HG03060 (cell line): ENCODE data around the gene COPS7B.

ENCODE experiments used
- ATAC-seq: cut with Tn5 transposase; IDR thresholded peaks from one replicate; pipeline ENCODE4 v1.9.1; 2021; ENCODE audit warnings: low read depth, moderate number of reproducible peaks; ENCODE audit not compliant: unreplicated experiment

COPS7B gene

DNA sequence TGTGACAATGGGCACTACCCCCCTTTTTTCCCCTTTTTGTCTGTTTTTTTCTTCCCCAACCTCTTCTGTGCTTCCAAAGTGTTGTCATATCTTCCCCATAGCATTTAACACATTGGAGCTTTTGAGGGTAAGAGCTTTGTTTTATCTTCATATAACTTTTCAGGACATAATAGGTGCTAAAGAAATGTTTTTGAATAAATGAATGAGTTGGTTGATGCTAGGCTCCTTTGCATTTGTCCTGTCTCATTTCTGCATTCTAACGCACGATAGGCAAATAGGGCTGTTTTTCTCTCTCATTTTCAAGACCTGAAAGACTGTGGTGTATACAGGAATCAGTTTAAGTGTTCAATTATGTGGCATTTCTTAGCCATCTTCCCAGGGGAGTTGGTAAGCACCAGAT lies 832 bp upstream of the COPS7B start:
- ATAC-seq = no peak

DNA sequence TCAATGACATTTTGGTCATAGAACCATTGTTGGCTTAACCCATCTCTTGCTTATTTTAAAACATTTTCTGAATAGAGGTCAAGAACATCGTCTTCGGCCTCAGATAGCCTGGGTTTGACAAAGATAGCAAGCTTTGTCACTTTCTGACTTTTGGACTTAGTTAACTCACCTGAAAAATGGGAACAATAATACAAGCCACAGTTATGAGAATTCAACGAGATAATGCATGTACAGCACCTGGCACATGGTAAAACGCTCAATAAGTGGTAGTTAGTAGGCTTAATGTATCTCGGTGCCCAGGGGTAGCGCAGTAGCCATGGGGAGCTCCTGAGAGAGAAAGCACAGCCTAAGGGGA lies 446 bp upstream of the COPS7B start:
- no peak for ATAC-seq

DNA sequence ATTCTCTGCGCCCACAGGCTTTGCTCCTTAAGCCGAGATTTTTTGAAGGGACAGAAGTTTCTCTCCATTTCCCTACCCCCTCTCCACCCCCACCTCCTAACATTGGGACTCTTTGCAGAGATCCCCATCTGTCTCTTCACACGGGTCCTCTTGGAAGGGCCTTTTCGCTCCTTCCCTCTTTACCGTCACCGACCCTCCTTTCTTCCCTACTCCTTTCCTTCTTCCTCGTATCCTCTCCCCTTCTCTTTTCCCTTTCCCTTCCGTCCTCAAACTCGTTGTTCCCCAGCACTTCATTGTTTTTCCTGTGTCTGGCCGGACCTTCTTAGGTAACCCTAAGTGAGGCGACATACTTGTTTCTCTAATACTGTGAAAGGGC lies 660 bp downstream of the COPS7B start:
- ATAC-seq = no peak

DNA sequence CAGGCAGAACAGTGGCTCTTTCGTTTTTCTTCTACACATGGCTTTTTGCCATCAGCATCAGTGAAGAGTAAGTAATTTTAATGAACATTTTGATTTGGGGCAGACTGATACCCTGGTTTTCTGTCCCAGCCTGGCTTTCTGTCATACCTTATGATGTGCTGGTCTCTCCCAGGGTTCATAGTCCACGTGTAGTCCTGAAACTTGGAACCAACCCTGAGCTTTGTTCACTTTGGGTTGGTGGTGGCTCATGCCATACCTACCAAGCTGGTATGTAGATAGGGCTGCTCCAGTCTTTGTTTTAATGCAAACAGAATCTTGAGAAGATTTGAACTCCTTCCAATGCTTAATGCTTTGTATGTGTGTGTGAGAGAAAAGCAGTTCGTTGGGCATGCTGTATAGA lies 4.9 kb downstream of the COPS7B start:
- ATAC-seq = no peak

DNA sequence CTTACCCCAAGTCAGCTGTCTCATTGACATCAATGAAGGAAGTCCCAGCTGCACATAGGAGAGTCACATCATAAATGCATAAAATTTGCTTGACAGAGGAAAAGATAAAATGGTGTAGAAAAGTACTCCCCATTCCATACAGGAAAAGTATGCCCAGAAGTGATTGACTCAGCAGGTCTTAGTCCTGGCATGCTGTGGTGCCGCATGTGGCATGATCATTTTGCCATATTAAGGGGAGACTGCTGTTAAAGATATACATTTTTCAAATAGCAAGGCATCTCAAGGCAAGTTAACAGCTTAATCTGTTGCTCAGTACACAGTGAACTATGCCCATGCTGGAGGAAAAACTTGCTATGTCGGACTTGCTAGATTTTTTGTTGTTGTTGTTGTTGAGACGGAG lies 8.1 kb downstream of the COPS7B start:
- ATAC-seq = no peak

DNA sequence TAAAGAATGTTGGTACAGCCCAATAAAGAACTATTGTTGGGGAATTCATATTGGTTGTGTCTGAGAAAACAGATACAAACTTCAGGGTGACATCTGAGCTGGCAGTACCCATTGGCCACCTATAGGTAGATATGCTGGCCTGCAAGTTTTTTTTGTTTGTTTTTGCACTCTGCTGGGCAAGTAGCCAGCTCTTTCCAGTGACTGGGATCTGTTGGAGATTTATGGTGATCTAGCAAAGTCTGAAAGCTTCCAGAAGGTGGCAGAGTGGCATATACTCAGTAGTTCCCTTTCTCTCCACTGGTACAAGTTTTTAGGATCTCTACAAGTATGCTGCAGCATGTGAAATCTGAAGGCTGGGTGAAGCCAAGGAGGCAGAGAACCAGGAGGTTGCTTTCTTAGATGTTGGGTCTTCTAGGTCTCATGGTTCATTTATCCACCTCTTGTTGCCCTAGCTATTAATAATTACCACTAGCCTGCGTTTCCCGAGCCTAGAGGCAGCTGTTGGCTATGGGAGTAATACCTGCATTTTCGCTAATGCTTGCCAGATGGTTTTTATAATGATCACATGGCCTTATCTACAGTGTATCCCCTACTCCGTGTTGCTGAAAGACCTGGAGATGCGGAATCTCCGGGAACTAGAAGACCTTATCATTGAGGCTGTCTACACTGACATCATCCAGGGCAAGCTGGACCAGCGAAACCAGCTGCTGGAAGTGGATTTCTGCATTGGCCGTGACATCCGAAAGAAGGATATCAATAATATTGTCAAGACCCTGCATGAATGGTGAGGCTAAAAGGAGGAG lies 9.5 kb downstream of the COPS7B start:
- no peak for ATAC-seq

DNA sequence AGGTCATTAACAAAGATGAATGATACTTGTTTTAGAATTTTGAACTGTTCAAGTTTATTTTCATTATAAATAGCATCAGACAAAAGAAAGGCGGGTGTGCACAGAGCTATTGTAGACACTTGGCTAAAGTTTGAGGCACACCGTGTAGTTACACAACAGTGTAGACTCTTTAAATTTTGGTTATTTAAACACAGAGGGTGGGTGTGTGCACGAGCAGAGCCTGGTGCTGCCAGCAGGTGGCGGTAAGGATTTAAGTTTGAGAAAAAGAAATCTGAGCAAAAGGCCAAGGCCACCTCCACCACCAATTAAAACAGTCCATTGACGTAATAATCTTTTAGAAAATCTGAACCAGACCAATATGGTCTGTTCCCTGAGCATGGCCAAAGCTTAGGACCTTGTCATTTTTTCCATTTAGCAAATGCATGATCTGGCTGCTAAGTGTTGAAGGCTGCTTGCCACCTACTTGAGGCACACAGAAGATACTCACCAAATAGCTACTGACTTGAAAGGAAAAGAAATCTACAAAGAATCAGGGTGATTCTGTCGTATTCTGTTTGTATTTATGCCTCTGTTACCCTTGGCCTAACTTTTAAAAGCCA lies 14.3 kb downstream of the COPS7B start:
- ATAC-seq = no peak

DNA sequence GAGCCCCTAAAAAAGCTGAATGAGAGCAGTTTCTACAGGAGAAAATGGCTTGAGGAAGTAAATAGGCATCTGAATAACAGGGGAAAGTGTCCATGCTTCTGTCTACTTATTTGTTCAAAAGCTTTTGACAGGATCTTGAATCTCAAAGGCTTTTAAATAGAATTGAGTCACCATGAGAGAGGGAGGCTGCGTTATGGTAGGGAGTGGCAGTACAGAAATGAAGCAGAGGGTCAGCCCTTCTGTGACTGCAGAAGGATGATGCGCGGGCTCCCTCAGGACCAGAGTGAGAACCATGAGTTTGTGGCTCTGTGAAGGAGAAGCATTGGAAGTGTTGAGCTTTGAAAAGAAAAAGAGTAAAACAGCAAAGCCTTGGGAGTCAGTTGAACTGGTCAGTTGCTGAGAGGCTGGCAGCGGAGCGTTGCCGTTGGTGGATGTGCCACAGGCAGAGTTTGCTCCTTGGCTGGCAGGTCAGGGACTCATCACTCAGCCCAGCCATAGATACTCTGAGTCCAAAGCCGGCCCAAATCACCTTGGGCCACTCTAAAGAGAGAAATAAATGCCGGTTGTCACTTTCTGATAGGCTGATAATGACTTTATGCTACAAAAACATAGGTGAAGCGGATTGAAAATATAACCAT lies 17.4 kb downstream of the COPS7B start:
- no peak for ATAC-seq

DNA sequence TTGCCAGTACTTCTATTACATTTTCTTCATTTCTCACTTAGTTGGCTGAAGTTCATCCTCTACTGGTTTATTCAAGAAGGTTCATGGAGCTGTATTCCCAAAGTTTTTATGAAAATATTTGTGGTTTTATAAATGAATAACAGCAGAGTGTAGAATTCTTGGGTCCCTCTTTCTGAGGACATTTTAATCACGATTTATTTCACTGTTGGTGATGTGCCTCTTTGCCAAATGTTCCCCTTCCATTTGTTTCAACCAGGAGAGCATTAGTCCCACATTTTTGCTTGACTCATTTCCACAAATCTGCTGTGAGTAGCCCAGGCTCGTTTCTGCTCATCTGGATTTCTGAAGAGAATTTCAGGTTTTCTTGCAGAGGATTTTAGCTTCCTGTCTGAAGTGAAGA lies 20.8 kb downstream of the COPS7B start:
- ATAC-seq = no peak

DNA sequence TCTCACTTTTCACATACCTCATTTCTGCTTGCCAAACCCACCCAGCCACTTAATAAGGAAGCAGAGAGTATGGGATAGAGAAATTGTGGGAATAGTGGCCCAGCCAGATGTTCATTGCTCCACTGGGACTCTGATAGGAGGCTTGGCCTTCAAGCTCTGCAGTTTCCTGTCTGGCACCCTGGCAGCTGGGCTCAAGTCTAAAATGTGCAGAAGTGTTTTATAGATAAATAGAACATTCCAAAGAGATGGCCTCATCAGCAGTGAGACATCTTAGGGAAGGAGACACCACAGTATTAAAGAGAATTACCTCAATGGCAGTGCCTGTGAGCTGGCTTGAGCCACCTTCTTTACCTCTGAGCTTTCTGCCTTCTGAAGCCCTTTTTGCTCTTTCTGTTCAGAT lies 24.7 kb downstream of the COPS7B start:
- no peak for ATAC-seq

DNA sequence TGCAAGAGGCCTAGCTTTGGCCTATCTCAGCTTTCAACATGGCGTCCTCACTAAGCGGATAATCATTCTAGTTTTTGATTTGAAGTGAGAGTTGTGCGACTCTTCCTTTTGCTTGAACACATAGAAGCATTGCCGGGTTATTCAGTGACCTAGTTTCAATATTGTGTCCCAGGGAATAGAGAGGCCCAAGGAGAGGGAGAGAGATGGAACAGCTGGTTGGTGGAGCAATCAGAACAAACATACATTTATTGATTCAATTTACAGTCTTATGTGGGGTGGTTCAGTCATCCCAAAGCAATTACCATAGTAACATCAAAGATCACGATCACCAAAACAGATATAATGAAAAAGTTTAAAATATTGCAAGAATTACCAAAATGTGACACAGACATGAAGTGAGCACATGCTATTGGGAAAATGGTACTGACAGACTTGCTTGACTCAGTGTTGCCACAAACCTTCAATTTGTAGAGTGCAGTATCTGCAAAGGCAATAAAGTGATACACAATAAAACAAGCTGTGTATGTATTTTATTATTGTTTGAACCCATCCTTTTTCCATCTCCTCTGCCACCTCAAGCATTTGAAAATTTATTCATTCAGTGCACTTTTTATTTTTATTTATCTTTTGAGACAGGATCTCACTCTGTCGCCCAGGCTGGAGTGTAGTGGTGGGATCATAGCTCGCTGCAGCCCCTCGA lies 30.2 kb downstream of the COPS7B start:
- ATAC-seq = no peak

DNA sequence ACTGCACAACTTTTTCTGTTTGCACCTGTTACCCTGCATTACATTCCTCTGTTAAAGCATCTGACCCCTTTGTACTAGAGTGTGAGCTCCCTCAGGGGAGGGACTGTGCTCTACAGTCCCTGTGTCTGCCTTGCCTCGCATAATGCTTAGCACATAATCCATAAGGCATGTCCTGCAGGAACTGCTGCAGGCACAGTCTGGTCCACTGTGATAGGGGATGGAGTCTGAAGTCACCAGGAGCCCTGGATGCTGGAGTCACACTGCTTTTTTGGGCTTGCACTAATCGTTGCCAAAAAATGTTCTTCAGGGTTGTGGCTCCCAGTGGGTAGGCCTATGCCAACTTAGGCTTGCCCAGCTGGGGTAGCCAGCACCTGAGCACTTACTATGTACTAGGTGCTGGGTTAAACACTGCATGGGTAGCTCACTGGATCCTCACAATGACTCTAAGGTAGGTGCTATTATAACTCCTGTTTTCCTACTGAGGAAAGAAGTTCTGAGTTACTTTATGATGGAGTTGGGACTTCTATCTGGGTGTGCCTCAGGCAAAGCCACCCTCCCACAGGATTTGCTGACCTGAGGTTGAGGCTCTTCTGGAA lies 33.3 kb downstream of the COPS7B start:
- no peak for ATAC-seq

DNA sequence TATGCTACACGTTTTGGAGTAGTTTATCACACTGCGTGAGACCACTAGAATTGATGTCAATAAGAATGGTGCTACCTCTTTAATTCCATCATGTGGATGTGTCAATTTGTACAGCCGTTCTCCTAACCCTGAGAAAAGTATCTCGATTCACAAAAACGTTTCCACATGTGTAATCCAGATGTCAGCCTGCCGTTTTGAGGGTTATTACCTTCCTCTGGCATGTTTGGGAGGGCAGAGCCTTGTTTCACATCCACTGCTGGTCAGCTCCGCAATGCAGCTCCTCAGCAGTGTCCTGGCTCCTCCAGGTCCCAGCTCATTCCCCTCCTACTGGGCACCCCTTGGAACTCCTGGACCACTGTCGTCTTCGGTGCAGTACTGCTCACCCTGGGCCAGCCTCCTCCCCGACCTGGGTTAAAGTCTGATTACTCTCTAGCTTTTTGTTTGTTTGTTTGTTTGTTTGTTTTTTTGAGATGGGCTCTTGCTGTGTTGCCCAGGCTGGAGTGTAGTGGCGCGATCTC lies 34.6 kb downstream of the COPS7B start:
- no peak for ATAC-seq

DNA sequence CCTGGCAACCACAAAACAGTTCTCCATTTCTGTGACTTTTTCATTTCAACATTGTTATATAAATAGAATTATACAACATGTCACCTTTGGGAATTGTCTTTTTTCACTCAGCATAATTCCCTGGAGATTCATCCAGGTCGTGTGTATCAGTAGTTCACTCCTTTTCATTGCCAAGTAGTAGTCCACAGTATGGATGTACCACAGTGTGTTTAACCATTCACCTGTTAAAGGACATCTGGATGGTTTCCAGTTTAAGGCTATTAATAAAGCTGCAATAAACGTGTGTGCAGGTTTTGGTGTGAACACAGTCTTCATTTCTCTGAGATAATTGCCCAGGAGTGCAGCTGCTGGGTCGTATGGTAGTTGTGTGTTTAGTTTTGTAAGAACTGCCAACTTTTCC lies 35.7 kb downstream of the COPS7B start:
- no peak for ATAC-seq

DNA sequence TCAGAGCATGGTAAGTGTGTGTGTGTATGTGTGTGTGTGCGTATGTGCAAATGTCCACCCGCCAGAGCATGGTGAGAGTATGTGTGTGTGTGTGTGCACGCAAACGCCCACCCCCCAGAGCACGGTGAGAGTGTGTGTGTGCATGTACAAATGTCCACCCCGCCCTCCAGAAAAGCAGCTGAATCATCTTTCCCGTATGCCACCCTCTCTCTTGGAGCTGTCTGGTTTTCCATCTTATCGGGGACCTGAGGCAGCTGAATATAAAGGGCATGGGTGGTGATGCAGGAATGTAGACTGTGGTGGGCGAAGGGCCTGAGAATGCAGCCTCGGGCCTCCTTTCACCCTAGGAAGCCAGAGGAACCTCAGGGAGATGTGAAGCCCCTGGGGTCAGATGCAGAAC lies 66.9 kb downstream of the COPS7B start:
- ATAC-seq = no peak

DNA sequence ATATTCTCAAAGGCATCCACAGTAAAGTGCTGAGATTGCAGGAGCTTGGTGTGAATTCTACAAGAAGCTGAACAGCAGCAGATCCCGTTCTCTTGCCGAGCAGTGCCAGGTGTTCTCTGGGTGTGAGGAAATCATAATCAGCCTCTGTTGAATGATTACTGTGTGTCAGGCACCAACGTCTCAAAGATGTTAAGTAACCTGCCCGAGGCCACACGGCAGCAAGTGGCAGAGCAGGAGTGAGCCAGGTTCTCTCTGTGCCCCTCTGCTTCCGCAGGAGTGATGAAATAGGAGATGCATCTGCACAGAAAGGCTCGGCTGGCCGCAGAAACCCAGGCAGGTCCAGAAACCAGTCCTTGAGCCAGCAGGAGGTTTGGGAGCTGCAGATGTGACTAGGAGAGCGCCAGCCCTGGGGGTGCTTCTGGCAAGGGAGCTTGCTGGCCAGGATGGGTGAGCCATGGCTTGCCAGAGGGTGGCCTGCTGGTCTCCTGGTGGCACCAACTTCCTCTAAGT lies 68.4 kb downstream of the COPS7B start:
- no peak for ATAC-seq

DNA sequence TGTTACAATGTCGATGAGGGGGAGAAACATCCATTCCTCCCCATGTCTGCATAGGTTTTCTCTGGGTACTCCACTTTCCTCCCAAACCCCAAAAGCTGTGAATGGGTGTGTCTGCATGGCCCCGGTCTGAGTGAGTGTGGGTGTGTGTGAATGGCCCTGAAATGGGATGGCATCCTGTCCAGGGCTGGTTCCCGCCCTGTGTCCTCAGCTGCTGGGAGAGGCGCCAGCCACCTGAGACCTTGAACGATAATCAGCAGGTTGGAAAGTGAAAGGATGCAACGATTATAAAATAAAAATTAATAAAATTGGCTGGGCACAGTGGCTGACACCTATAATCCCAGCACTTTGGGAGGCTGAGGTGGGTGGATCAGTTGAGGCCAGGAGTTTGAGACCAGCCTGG lies 70.7 kb downstream of the COPS7B start:
- ATAC-seq = no peak
